ENCODE data around the gene CNP. TPM values are rescaled to one million over a fixed set of nuclear protein-coding genes. Genes with fewer than 3 reads are reported as not detected.

Gene CNP
- total RNA-seq, 1 experiment from 2014 or later: 78.5 TPM

GRCh38 chr17:42025936-42026335 is 59.3 kb downstream of the CNP start:
- no peak overlapping the region for H3K4me2 ChIP-seq (ENCODE audit: insufficient read depth, insufficient read length, low read length)
- no peak overlapping the region for H3K14ac ChIP-seq (ENCODE audit: insufficient read depth, low read length)
- no peak overlapping the region for H2BK12ac ChIP-seq (ENCODE audit: insufficient read length, low read depth, low read length)
- H3K4me1 ChIP-seq (ENCODE audit: insufficient read depth, low read length): no peaks in the 10 kb centered on the region
- no peak overlapping the region for H3K23ac ChIP-seq (ENCODE audit: insufficient read length, low read depth, low read length)
- H2BK120ac ChIP-seq (ENCODE audit: low read depth, low read length, poor library complexity, severe bottlenecking): no peak overlapping the region
- no peaks in the 10 kb centered on the region for H3K9me3 ChIP-seq (ENCODE audit: control insufficient read depth, low read depth, low read length)
- H4K20me1 ChIP-seq (ENCODE audit: control insufficient read depth, insufficient read depth, insufficient read length): no peaks in the 10 kb centered on the region
- no peaks in the 10 kb centered on the region for H3K23me2 ChIP-seq (ENCODE audit: insufficient read length, low read depth, low read length, poor library complexity, severe bottlenecking)
- no peak overlapping the region for H3K56ac ChIP-seq (ENCODE audit: insufficient read length, low read depth, low read length)
- no peak overlapping the region for H2AFZ ChIP-seq (ENCODE audit: low read length)
- H2BK20ac ChIP-seq (ENCODE audit: low read depth, low read length, poor library complexity, severe bottlenecking): no peak overlapping the region
- H3K9ac ChIP-seq (ENCODE audit: extremely low read depth, insufficient read length, low read length): no peak overlapping the region
- Mint-ChIP-seq H3K9me3 (no peaks in the 10 kb centered on the region), H3K27ac (peak overlapping the region in 1 of 3 experiments; percentile 57; a peak in 1 of 7 replicates), H3K4me3 (no peak overlapping the region), H3K4me1 (peaks cover 24 to 37% of the 10 kb centered on the region in 2 experiments), H3K36me3 (ENCODE audit: insufficient read depth in 1 of 3, low read depth in 3 of 3) (peaks cover 21 to 41% (median 39%) of the 10 kb centered on the region in 3 experiments), H3K27me3 (ENCODE audit: low read depth) (no peaks in the 10 kb centered on the region; the same call in none of the 2 replicates)
- no peak overlapping the region for H4K5ac ChIP-seq (ENCODE audit: insufficient read length, low read depth, low read length)
- H3K79me2 ChIP-seq (ENCODE audit: insufficient read depth, low read length): no peaks in the 10 kb centered on the region
- TF ChIP-seq CTCF (conservative IDR thresholded peaks at IDR 0.05): no peak
- H3K4ac ChIP-seq (ENCODE audit: low read depth, low read length): no peak overlapping the region
- WGBS (ENCODE audit: extremely low coverage, insufficient read length, low lambda C conversion rate): no CpG with 5 or more reads among the region's 3 CpGs
- no peaks in the 10 kb centered on the region for H3K79me1 ChIP-seq (ENCODE audit: insufficient read depth, low read depth, low read length, poor library complexity, severe bottlenecking)
- H2AK5ac ChIP-seq (ENCODE audit: insufficient read length, low read length): no peak overlapping the region
- H3K27ac ChIP-seq (ENCODE audit: insufficient read length, low read depth, low read length): no peak overlapping the region
- no peak for DNase-seq
- no peak overlapping the region for H4K91ac ChIP-seq (ENCODE audit: insufficient read length, low read depth, low read length)
- H2BK5ac ChIP-seq (ENCODE audit: insufficient read length, low read length): no peak overlapping the region
- H3K18ac ChIP-seq (ENCODE audit: insufficient read length, low read depth, low read length): no peak overlapping the region
- H3K27me3 ChIP-seq (ENCODE audit: insufficient read depth, low read length): no peaks in the 10 kb centered on the region; the same call in 1 of the 2 replicates
- H3T11ph ChIP-seq (ENCODE audit: low read length): no peak overlapping the region
- H2BK15ac ChIP-seq (ENCODE audit: low read depth, low read length): no peak overlapping the region
- no peak overlapping the region for H4K8ac ChIP-seq (replicated peaks; ENCODE audit: insufficient read length, low read depth, low read length)
